Left renal pelvis (tissue), 4 donors: ENCODE measurements around the gene IQGAP2. TPM values are rescaled to one million over a fixed set of nuclear protein-coding genes. Genes with fewer than 3 reads are reported as not detected.

Experiments used
- DNase-seq, 4 donors: peaks; one replicate each; pipeline ENCODE4 v3.0.0-alpha.2; 2013; ENCODE audit warnings: low read depth in 4 of 4, low spot score in 3 of 4
- polyA plus RNA-seq, 4 donors: library from polyadenylated mRNA; unstranded; fragments of 120-200 nt; gene quantifications; one replicate each; pipeline ENCODE4 v1.2.1, GENCODE V29; 2013; ENCODE audit not compliant: insufficient read length in 4 of 4

The IQGAP2 gene
- polyA plus RNA-seq, 4 donors: 20.0 to 72.1 (median 68.3) TPM

GRCh38 chr5:76472335-76473008, 69.4 kb downstream of the IQGAP2 start:
- no peak for DNase-seq

- no peak for DNase-seq
These were observed 69.9 kb downstream of the IQGAP2 start for GRCh38 chr5:76473009-76473336.

GRCh38 chr5:76473661-76474060, 70.6 kb downstream of the IQGAP2 start:
- DNase-seq: no peak

- DNase-seq: no peak
These were observed 71.3 kb downstream of the IQGAP2 start for GRCh38 chr5:76474377-76474776.

GRCh38 chr5:76475385-76475784, 72.3 kb downstream of the IQGAP2 start:
- DNase-seq: no peak

- no peak for DNase-seq
These were observed 72.9 kb downstream of the IQGAP2 start for GRCh38 chr5:76475936-76476335.

GRCh38 chr5:76476474-76477038, 73.5 kb downstream of the IQGAP2 start:
- DNase-seq: no peak

- no peak for DNase-seq
These were observed 74.0 kb downstream of the IQGAP2 start for GRCh38 chr5:76477061-76477460.

- no peak for DNase-seq
These were observed 74.5 kb downstream of the IQGAP2 start for GRCh38 chr5:76477571-76477970.

GRCh38 chr5:76479281-76479680, 76.2 kb downstream of the IQGAP2 start:
- no peak for DNase-seq

GRCh38 chr5:76479973-76480667, 77.0 kb downstream of the IQGAP2 start:
- DNase-seq: no peak

GRCh38 chr5:76482984-76483383, 79.9 kb downstream of the IQGAP2 start:
- DNase-seq: no peak

- no peak for DNase-seq
These were observed 80.3 kb downstream of the IQGAP2 start for GRCh38 chr5:76483433-76483832.

- DNase-seq: no peak
These were observed 80.8 kb downstream of the IQGAP2 start for GRCh38 chr5:76483881-76484280.

- DNase-seq: no peak
These were observed 82.4 kb downstream of the IQGAP2 start for GRCh38 chr5:76485511-76485910.

GRCh38 chr5:76487386-76487785, 84.3 kb downstream of the IQGAP2 start:
- no peak for DNase-seq

- DNase-seq: no peak
These were observed 84.7 kb downstream of the IQGAP2 start for GRCh38 chr5:76487821-76488220.

- no peak for DNase-seq
These were observed 85.9 kb downstream of the IQGAP2 start for GRCh38 chr5:76488969-76489368.

GRCh38 chr5:76489877-76490688, 87.0 kb downstream of the IQGAP2 start:
- DNase-seq: no peak

GRCh38 chr5:76490960-76491359, 87.9 kb downstream of the IQGAP2 start:
- no peak for DNase-seq

GRCh38 chr5:76492819-76493189, 89.7 kb downstream of the IQGAP2 start:
- no peak for DNase-seq
